GM23338 (cell line): ENCODE data around the gene ABCA13. TPM values are rescaled to one million over a fixed set of nuclear protein-coding genes. Genes with fewer than 3 reads are reported as not detected.
A peak's percentile ranks its signal among the peaks of the same experiment; 100 is the strongest.

ENCODE experiments used
- ATAC-seq: fragments of 200-7000 bp; cut with Tn5 transposase; 3 replicates; pipeline ENCODE4 v1.9.1; 2020
- DNase-seq: peaks from one replicate; pipeline ENCODE4 v3.0.0-alpha.2; 2015; ENCODE audit warnings: low spot score
- H2AFZ ChIP-seq: fragments of 200-600 bp; sonication (generic); 2 replicates; pipeline ENCODE4 v1.8.0; 2016; ENCODE audit warnings: antibody characterized with exemption, mild to moderate bottlenecking, moderate library complexity
- H3F3A ChIP-seq: fragments of 200-600 bp; sonication (generic); replicated peaks from 2 replicates; pipeline ENCODE4 v1.8.0; 2017; ENCODE audit warnings: antibody characterized with exemption, mixed run types, low read depth
- H3K27ac ChIP-seq: fragments of 200-600 bp; sonication (generic); 2 replicates; pipeline ENCODE4 v1.6.1; 2016; ENCODE audit warnings: low read depth
- H3K27me3 ChIP-seq: fragments of 200-600 bp; sonication (generic); 2 replicates; pipeline ENCODE4 v1.8.0; 2016; ENCODE audit warnings: mild to moderate bottlenecking, mixed run types, moderate library complexity; ENCODE audit not compliant: insufficient read depth
- H3K36me3 ChIP-seq: fragments of 200-600 bp; sonication (generic); 2 replicates; pipeline ENCODE4 v1.8.0; 2016; ENCODE audit warnings: mild to moderate bottlenecking; ENCODE audit not compliant: insufficient read depth
- H3K4me1 ChIP-seq: fragments of 200-600 bp; sonication (generic); 2 replicates; pipeline ENCODE4 v1.8.0; 2016; ENCODE audit warnings: mild to moderate bottlenecking, moderate library complexity; ENCODE audit not compliant: insufficient read depth
- H3K4me2 ChIP-seq: fragments of 200-600 bp; sonication (generic); 2 replicates; pipeline ENCODE4 v1.7.1; 2017; ENCODE audit warnings: mixed run types
- H3K4me3 ChIP-seq: fragments of 200-600 bp; sonication (generic); 2 replicates; pipeline ENCODE4 v1.6.1; 2016; ENCODE audit warnings: mixed run types
- H3K79me2 ChIP-seq: fragments of 200-600 bp; sonication (generic); replicated peaks from 2 replicates; pipeline ENCODE4 v1.8.0; 2017; ENCODE audit warnings: mild to moderate bottlenecking; ENCODE audit not compliant: insufficient read depth
- H3K9me2 ChIP-seq: fragments of 200-600 bp; sonication (generic); 2 replicates; pipeline ENCODE4 v1.8.0; 2017; ENCODE audit not compliant: insufficient read depth
- H4K20me1 ChIP-seq: fragments of 200-600 bp; sonication (generic); replicated peaks from 2 replicates; pipeline ENCODE4 v1.8.0; 2017; ENCODE audit warnings: mild to moderate bottlenecking; ENCODE audit not compliant: insufficient read depth
- H3K27ac Mint-ChIP-seq: 2 replicates; pipeline ENCODE4 v1.8.0; 2020; ENCODE audit warnings: inconsistent platforms, mild to moderate bottlenecking, moderate library complexity, mixed read lengths
- H3K27me3 Mint-ChIP-seq: 3 replicates; pipeline ENCODE4 v1.8.0; 2022; ENCODE audit warnings: low read depth, mild to moderate bottlenecking, moderate library complexity, mixed read lengths, inconsistent platforms; ENCODE audit not compliant: insufficient read depth, poor library complexity
- H3K36me3 Mint-ChIP-seq: 3 replicates; pipeline ENCODE4 v1.8.0; 2021; ENCODE audit warnings: low read depth, mild to moderate bottlenecking, inconsistent platforms, moderate library complexity, mixed read lengths
- H3K4me1 Mint-ChIP-seq: 3 replicates; pipeline ENCODE4 v1.8.0; 2020; ENCODE audit warnings: mild to moderate bottlenecking, inconsistent platforms, mixed read lengths
- H3K4me3 Mint-ChIP-seq: 3 replicates; pipeline ENCODE4 v1.8.0; 2021; ENCODE audit warnings: moderate library complexity, mild to moderate bottlenecking, inconsistent platforms, mixed read lengths
- H3K9me3 Mint-ChIP-seq: 3 replicates; pipeline ENCODE4 v1.8.0; 2020; ENCODE audit warnings: moderate library complexity, mild to moderate bottlenecking, inconsistent platforms, mixed read lengths
- CTCF ChIP-seq, 2 experiments: fragments of 200-600 bp in 1 of 2; sonication (generic) in 1 of 2; conservative IDR thresholded peaks; 2 replicates each; pipeline versions ENCODE4 v1.5.1 to v1.6.1; 2016 to 2017; ENCODE audit warnings: antibody characterized with exemption in 2 of 2, low read depth in 2 of 2, mild to moderate bottlenecking in 2 of 2, moderate library complexity in 1 of 2
- STAT1 ChIP-seq: IDR thresholded peaks from one replicate; pipeline ENCODE4 v1.6.1; 2016; ENCODE audit warnings: antibody characterized with exemption; ENCODE audit not compliant: unreplicated experiment
- ZNF462 ChIP-seq: fragments of 250-450 bp; sonication (Bioruptor Pico); IDR thresholded peaks from 2 replicates; pipeline ENCODE4 v1.5.0; 2020; ENCODE audit warnings: mild to moderate bottlenecking, moderate library complexity
- polyA plus RNA-seq: library from polyadenylated mRNA; unstranded; fragments of >200 nt; fragmentation: Nextera tagmentation; extraction: Ambion mirVana; gene quantifications from 2 replicates; pipeline ENCODE4 v1.2.1, GENCODE V29; 2016
- total RNA-seq: library from RNA; depleted of rRNA; stranded (reverse); fragments of >200 nt; shearing (Covaris generic); gene quantifications from 2 replicates; pipeline ENCODE4 v1.2.3, GENCODE V29; 2014
- TF ChIP-seq, protein P1 (sequence below): IDR thresholded peaks from one replicate; pipeline ENCODE4 v1.6.1; 2018; ENCODE audit warnings: antibody characterized with exemption; ENCODE audit not compliant: unreplicated experiment

The ABCA13 gene
- total and polyA plus RNA-seq, 2 experiments from 2014 or later, result 0.21 TPM; not detected in 1

- Histone ChIP-seq H3K4me3 (no peak overlapping the region), H3K27me3 (no peaks in the 10 kb centered on the region), H4K20me1 (no peaks in the 10 kb centered on the region), H3K27ac (no peak overlapping the region), H3K36me3 (no peaks in the 10 kb centered on the region), H3K4me1 (peaks cover 6% of the 10 kb centered on the region; the same call in 1 of the 2 replicates), H3K79me2 (no peaks in the 10 kb centered on the region), H2AFZ (no peak overlapping the region), H3K4me2 (no peak overlapping the region), H3F3A (no peaks in the 10 kb centered on the region), H3K9me2 (no peaks in the 10 kb centered on the region)
- Mint-ChIP-seq H3K27me3 (peaks cover 2% of the 10 kb centered on the region), H3K9me3 (no peaks in the 10 kb centered on the region; the same call in 2 of the 3 replicates), H3K36me3 (no peaks in the 10 kb centered on the region), H3K4me1 (peaks cover 16% of the 10 kb centered on the region), H3K4me3 (no peak overlapping the region), H3K27ac (no peak overlapping the region)
- ATAC-seq, result no peak
- TF ChIP-seq ZNF462 (CRISPR knock-in tag) (no peak), CTCF (conservative IDR thresholded peaks at IDR 0.05; ENCODE audit: low read depth in 2 of 2) (no peak), STAT1 (no peak)
- TF ChIP-seq, protein P1, sequence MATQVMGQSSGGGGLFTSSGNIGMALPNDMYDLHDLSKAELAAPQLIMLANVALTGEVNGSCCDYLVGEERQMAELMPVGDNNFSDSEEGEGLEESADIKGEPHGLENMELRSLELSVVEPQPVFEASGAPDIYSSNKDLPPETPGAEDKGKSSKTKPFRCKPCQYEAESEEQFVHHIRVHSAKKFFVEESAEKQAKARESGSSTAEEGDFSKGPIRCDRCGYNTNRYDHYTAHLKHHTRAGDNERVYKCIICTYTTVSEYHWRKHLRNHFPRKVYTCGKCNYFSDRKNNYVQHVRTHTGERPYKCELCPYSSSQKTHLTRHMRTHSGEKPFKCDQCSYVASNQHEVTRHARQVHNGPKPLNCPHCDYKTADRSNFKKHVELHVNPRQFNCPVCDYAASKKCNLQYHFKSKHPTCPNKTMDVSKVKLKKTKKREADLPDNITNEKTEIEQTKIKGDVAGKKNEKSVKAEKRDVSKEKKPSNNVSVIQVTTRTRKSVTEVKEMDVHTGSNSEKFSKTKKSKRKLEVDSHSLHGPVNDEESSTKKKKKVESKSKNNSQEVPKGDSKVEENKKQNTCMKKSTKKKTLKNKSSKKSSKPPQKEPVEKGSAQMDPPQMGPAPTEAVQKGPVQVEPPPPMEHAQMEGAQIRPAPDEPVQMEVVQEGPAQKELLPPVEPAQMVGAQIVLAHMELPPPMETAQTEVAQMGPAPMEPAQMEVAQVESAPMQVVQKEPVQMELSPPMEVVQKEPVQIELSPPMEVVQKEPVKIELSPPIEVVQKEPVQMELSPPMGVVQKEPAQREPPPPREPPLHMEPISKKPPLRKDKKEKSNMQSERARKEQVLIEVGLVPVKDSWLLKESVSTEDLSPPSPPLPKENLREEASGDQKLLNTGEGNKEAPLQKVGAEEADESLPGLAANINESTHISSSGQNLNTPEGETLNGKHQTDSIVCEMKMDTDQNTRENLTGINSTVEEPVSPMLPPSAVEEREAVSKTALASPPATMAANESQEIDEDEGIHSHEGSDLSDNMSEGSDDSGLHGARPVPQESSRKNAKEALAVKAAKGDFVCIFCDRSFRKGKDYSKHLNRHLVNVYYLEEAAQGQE, result peak; percentile 53
- no peak for DNase-seq
Measured at GRCh38 chr7:48295296-48295971, 124.2 kb downstream of the ABCA13 start.
